Vagina (tissue), 2 donors: Measurements from ENCODE around the gene DNAH3. TPM values are rescaled to one million over a fixed set of nuclear protein-coding genes. Genes with fewer than 3 reads are reported as not detected.
"Not testable (repeated sequence)": the region's sequence is repeated elsewhere in the genome, so short reads cannot be mapped to it uniquely, and the experiment has no call there.

Source experiments
- DNase-seq, 2 donors: peaks; one replicate each; pipeline ENCODE4 v3.0.0-alpha.2; 2017; ENCODE audit errors: extremely low spot score in 2 of 2
- H3K27ac ChIP-seq: fragments of 200-600 bp; sonication (generic); one replicate; pipeline ENCODE4 v1.5.1; 2019
- H3K27me3 ChIP-seq: fragments of 200-600 bp; sonication (generic); one replicate; pipeline ENCODE4 v1.5.1; 2019
- H3K36me3 ChIP-seq, 2 donors: fragments of 200-600 bp; sonication (generic); one replicate each; pipeline ENCODE4 v1.5.1; 2017 to 2019
- H3K4me1 ChIP-seq: fragments of 200-600 bp; sonication (generic); one replicate; pipeline ENCODE4 v1.5.1; 2019
- H3K4me3 ChIP-seq, 2 donors: fragments of 200-600 bp; sonication (generic); 1 replicate in 1 of 2; 2 replicates in 1 of 2; pipeline ENCODE4 v1.5.1; 2016 to 2019
- H3K9me3 ChIP-seq: fragments of 200-600 bp; sonication (generic); one replicate; pipeline ENCODE4 v1.5.1; 2019
- CTCF ChIP-seq, 3 experiments: fragments of 450-650 bp in 2 of 3; fragments of 200-600 bp in 1 of 3; sonication (generic) in 1 of 3; IDR thresholded peaks; one replicate each; pipeline ENCODE4 v1.5.1; 2017 to 2019; ENCODE audit warnings: antibody characterized with exemption in 3 of 3, mild to moderate bottlenecking in 2 of 3, moderate library complexity in 2 of 3
- POLR2A ChIP-seq, 2 donors: fragments of 450-650 bp; IDR thresholded peaks; one replicate each; pipeline ENCODE4 v1.6.1; 2017; ENCODE audit warnings: antibody characterized with exemption in 2 of 2, mild to moderate bottlenecking in 2 of 2, moderate library complexity in 2 of 2
- POLR2AphosphoS5 ChIP-seq, 2 donors: sonication (generic); formaldehyde crosslinking; IDR thresholded peaks; one replicate each; pipeline ENCODE4 v1.9.0; 2017; ENCODE audit warnings: antibody characterized with exemption in 2 of 2, mild to moderate bottlenecking in 2 of 2, low read depth in 1 of 2; ENCODE audit not compliant: insufficient read depth in 1 of 2
- intact Hi-C: fragments of 100-400 bp; cut with DNase I; formaldehyde crosslinking; loops from one replicate; pipeline ENCODE4 v1.15.1; 2023
- total RNA-seq: library from RNA; depleted of rRNA; stranded (reverse); fragments of >200 nt; gene quantifications from one replicate; pipeline ENCODE4 v1.2.3, GENCODE V29; 2016

The DNAH3 gene
- total RNA-seq, 1 donor from 2014 or later = 0.25 TPM

- H3K9me3 ChIP-seq = no peaks in the 10 kb centered on the region
- intact Hi-C loops = no loop called here
- no peaks in the 10 kb centered on the region for H3K4me1 ChIP-seq
- DNase-seq = no peak
- H3K4me3 ChIP-seq = no peak overlapping the region
- no peak overlapping the region for H3K27ac ChIP-seq
- no peaks in the 10 kb centered on the region for H3K27me3 ChIP-seq
- TF ChIP-seq POLR2AphosphoS5 (IDR thresholded peaks at IDR 0.05; ENCODE audit: insufficient read depth in 1 of 2, low read depth in 1 of 2) (no peak), POLR2A (IDR thresholded peaks at IDR 0.05) (no peak)
- no peaks in the 10 kb centered on the region for H3K36me3 ChIP-seq
These were observed 212.2 kb downstream of the DNAH3 start for GRCh38 chr16:20938426-20938825.

GRCh38 chr16:20937736-20938135 is 212.9 kb downstream of the DNAH3 start:
- no peaks in the 10 kb centered on the region for H3K27me3 ChIP-seq
- H3K4me3 ChIP-seq = no peak overlapping the region
- no peaks in the 10 kb centered on the region for H3K4me1 ChIP-seq
- intact Hi-C loops = no loop called here
- TF ChIP-seq CTCF (IDR thresholded peaks at IDR 0.05) (no peak), POLR2A (IDR thresholded peaks at IDR 0.05) (no peak), POLR2AphosphoS5 (IDR thresholded peaks at IDR 0.05; ENCODE audit: insufficient read depth in 1 of 2, low read depth in 1 of 2) (no peak)
- H3K36me3 ChIP-seq = no peaks in the 10 kb centered on the region
- H3K9me3 ChIP-seq = no peaks in the 10 kb centered on the region
- no peak overlapping the region for H3K27ac ChIP-seq
- DNase-seq = no peak

- TF ChIP-seq CTCF (IDR thresholded peaks at IDR 0.05) (no peak), POLR2AphosphoS5 (IDR thresholded peaks at IDR 0.05; ENCODE audit: insufficient read depth in 1 of 2, low read depth in 1 of 2) (no peak), POLR2A (IDR thresholded peaks at IDR 0.05) (no peak)
- Histone ChIP-seq H3K4me3 (no peak overlapping the region), H3K36me3 (no peaks in the 10 kb centered on the region), H3K27me3 (no peaks in the 10 kb centered on the region), H3K9me3 (no peaks in the 10 kb centered on the region), H3K27ac (no peak overlapping the region), H3K4me1 (no peaks in the 10 kb centered on the region)
- intact Hi-C loops = no loop called here
- no peak for DNase-seq
These were observed 217.1 kb downstream of the DNAH3 start for GRCh38 chr16:20933589-20933988.

- Histone ChIP-seq H3K4me1 (no peaks in the 10 kb centered on the region), H3K36me3 (no peaks in the 10 kb centered on the region), H3K9me3 (no peaks in the 10 kb centered on the region), H3K27ac (no peak overlapping the region), H3K4me3 (no peak overlapping the region), H3K27me3 (no peaks in the 10 kb centered on the region)
- DNase-seq = no peak
- no peak for TF ChIP-seq POLR2A (IDR thresholded peaks at IDR 0.05)
- TF ChIP-seq POLR2AphosphoS5 (IDR thresholded peaks at IDR 0.05; ENCODE audit: insufficient read depth in 1 of 2, low read depth in 1 of 2) = no peak
- TF ChIP-seq CTCF (IDR thresholded peaks at IDR 0.05) = no peak
- intact Hi-C loops = no loop called here
These were observed 219.5 kb downstream of the DNAH3 start for GRCh38 chr16:20931066-20931600.

- no peaks in the 10 kb centered on the region for H3K27me3 ChIP-seq
- H3K36me3 ChIP-seq = no peaks in the 10 kb centered on the region
- no peak overlapping the region for H3K4me3 ChIP-seq
- H3K27ac ChIP-seq = no peak overlapping the region
- H3K4me1 ChIP-seq = no peaks in the 10 kb centered on the region
- TF ChIP-seq CTCF (IDR thresholded peaks at IDR 0.05) (no peak), POLR2AphosphoS5 (IDR thresholded peaks at IDR 0.05; ENCODE audit: insufficient read depth in 1 of 2, low read depth in 1 of 2) (no peak), POLR2A (IDR thresholded peaks at IDR 0.05) (no peak)
- DNase-seq = no peak
- intact Hi-C loops = no loop called here
- no peaks in the 10 kb centered on the region for H3K9me3 ChIP-seq
These were observed 220.3 kb downstream of the DNAH3 start for GRCh38 chr16:20930365-20930690.

GRCh38 chr16:20929676-20930364 is 220.8 kb downstream of the DNAH3 start:
- H3K4me3 ChIP-seq, H3K27me3 ChIP-seq, H3K4me1 ChIP-seq, H3K27ac ChIP-seq, intact Hi-C loops, H3K9me3 ChIP-seq, H3K36me3 ChIP-seq, DNase-seq: not testable (repeated sequence)
